ENCODE data around the gene CFAP221. TPM values are rescaled to one million over a fixed set of nuclear protein-coding genes. Genes with fewer than 3 reads are reported as not detected.

The CFAP221 gene
- total RNA-seq, 1 experiment from 2014 or later, result 0.20 TPM

DNA sequence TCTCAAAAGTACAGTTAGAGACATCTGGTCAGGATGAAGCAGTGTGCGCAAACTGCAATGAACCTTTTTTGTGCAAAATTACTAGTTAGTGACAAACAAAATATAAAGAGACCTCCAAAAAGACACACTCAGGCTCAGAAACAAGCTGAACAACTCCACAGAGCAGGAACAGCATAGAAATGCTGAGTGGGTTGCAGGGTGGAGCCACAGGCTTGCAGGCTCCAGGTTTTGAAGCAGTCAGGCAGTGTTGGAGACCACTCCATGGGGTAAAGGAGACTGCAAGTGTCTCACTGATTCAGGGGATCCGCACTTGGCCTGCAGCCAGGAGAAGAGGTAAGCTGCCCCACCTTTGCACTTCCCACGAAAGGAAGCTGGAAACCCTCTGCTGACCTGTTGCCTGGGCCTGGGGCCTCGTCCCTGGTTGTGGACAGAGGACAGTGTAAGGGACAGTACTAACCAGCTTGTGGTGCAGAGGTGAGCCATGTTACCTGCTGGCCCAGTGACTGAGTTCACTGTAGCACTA lies 36.4 kb downstream of the CFAP221 start:
- Histone ChIP-seq H2BK12ac (ENCODE audit: insufficient read length, low read depth, low read length) (no peak overlapping the region), H4K8ac (replicated peaks; ENCODE audit: insufficient read length, low read depth, low read length) (no peak overlapping the region), H3K79me1 (ENCODE audit: insufficient read depth, low read depth, low read length, poor library complexity, severe bottlenecking) (no peaks in the 10 kb centered on the region), H3K18ac (ENCODE audit: insufficient read length, low read depth, low read length) (peak overlapping the region; percentile 48), H3K79me2 (ENCODE audit: insufficient read depth, low read length) (no peaks in the 10 kb centered on the region), H3K56ac (ENCODE audit: insufficient read length, low read depth, low read length) (no peak overlapping the region), H3K27ac (ENCODE audit: insufficient read length, low read depth, low read length) (no peak overlapping the region), H2AFZ (ENCODE audit: low read length) (no peak overlapping the region), H2BK5ac (ENCODE audit: insufficient read length, low read length) (no peak overlapping the region), H3K23me2 (ENCODE audit: insufficient read length, low read depth, low read length, poor library complexity, severe bottlenecking) (no peaks in the 10 kb centered on the region), H4K91ac (ENCODE audit: insufficient read length, low read depth, low read length) (no peak overlapping the region), H3T11ph (ENCODE audit: low read length) (no peak overlapping the region), H2BK15ac (ENCODE audit: low read depth, low read length) (no peak overlapping the region), H3K9me3 (ENCODE audit: control insufficient read depth, low read depth, low read length) (no peaks in the 10 kb centered on the region), H3K4ac (ENCODE audit: low read depth, low read length) (no peak overlapping the region), H2BK20ac (ENCODE audit: low read depth, low read length, poor library complexity, severe bottlenecking) (no peak overlapping the region), H4K20me1 (ENCODE audit: control insufficient read depth, insufficient read depth, insufficient read length) (no peaks in the 10 kb centered on the region), H3K4me2 (ENCODE audit: insufficient read depth, insufficient read length, low read length) (no peak overlapping the region), H3K23ac (ENCODE audit: insufficient read length, low read depth, low read length) (no peak overlapping the region), H4K5ac (ENCODE audit: insufficient read length, low read depth, low read length) (no peak overlapping the region), H3K27me3 (ENCODE audit: insufficient read depth, low read length) (no peaks in the 10 kb centered on the region), H3K4me1 (ENCODE audit: insufficient read depth, low read length) (no peaks in the 10 kb centered on the region), H2AK5ac (ENCODE audit: insufficient read length, low read length) (no peak overlapping the region), H3K9ac (ENCODE audit: extremely low read depth, insufficient read length, low read length) (no peak overlapping the region), H3K14ac (ENCODE audit: insufficient read depth, low read length) (no peak overlapping the region), H2BK120ac (ENCODE audit: low read depth, low read length, poor library complexity, severe bottlenecking) (no peak overlapping the region)
- Mint-ChIP-seq H3K27ac (no peak overlapping the region), H3K9me3 (peaks cover 8 to 11% of the 10 kb centered on the region in 2 experiments; a peak in 4 of 5 replicates), H3K4me1 (no peaks in the 10 kb centered on the region), H3K36me3 (ENCODE audit: insufficient read depth in 1 of 3, low read depth in 3 of 3) (peaks cover 2 to 11% (median 3%) of the 10 kb centered on the region in 3 experiments; a peak in 5 of 7 replicates), H3K27me3 (ENCODE audit: low read depth) (peaks cover 23% of the 10 kb centered on the region), H3K4me3 (no peak overlapping the region)
- no peak for DNase-seq
- no CpG with 5 or more reads among the region's 4 CpGs for WGBS (ENCODE audit: extremely low coverage, insufficient read length, low lambda C conversion rate)
- TF ChIP-seq, protein P1, sequence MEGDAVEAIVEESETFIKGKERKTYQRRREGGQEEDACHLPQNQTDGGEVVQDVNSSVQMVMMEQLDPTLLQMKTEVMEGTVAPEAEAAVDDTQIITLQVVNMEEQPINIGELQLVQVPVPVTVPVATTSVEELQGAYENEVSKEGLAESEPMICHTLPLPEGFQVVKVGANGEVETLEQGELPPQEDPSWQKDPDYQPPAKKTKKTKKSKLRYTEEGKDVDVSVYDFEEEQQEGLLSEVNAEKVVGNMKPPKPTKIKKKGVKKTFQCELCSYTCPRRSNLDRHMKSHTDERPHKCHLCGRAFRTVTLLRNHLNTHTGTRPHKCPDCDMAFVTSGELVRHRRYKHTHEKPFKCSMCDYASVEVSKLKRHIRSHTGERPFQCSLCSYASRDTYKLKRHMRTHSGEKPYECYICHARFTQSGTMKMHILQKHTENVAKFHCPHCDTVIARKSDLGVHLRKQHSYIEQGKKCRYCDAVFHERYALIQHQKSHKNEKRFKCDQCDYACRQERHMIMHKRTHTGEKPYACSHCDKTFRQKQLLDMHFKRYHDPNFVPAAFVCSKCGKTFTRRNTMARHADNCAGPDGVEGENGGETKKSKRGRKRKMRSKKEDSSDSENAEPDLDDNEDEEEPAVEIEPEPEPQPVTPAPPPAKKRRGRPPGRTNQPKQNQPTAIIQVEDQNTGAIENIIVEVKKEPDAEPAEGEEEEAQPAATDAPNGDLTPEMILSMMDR (conservative IDR thresholded peaks at IDR 0.05), result no peak

Data from H9 (cell line).